ENCODE data around the gene FAM135A. TPM values are rescaled to one million over a fixed set of nuclear protein-coding genes. Genes with fewer than 3 reads are reported as not detected.

The FAM135A gene
- total RNA-seq, 1 donor: 16.3 TPM

DNA sequence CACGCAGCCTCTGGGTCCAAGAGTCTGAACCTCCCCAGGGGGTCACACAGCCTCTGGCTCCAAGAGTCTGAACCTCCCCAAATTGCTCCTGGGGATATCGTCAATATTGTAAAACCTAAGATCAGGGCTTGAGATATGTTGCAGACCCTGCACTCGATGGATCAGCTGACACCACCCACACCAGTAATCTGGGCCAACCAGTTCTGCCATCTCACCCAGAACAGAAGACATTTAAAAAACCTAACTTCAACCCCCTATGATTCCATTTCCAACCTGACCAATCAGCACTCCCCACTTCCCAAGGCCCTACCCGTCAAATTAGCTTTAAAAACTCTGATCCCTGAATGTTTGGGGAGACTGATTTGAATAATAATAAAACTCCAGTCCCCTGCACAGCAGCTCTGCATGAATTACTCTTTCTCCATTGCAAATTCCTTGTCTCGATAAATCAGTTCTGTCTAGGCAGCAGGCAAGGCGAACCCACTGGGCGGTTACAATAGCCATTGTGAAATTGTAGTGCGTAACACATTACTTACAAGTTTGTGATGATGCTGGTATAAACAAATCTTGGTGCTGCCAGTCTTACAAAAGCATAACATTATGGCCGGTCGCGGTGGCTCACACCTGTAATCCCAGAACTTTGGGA lies 32.4 kb upstream of the FAM135A start:
- no peaks in the 10 kb centered on the region for H3K9me3 ChIP-seq (ENCODE audit: low read depth, low read length)
- DNase-seq (ENCODE audit: insufficient read length, low spot score, missing footprints): no peak
- TF ChIP-seq, protein P1, sequence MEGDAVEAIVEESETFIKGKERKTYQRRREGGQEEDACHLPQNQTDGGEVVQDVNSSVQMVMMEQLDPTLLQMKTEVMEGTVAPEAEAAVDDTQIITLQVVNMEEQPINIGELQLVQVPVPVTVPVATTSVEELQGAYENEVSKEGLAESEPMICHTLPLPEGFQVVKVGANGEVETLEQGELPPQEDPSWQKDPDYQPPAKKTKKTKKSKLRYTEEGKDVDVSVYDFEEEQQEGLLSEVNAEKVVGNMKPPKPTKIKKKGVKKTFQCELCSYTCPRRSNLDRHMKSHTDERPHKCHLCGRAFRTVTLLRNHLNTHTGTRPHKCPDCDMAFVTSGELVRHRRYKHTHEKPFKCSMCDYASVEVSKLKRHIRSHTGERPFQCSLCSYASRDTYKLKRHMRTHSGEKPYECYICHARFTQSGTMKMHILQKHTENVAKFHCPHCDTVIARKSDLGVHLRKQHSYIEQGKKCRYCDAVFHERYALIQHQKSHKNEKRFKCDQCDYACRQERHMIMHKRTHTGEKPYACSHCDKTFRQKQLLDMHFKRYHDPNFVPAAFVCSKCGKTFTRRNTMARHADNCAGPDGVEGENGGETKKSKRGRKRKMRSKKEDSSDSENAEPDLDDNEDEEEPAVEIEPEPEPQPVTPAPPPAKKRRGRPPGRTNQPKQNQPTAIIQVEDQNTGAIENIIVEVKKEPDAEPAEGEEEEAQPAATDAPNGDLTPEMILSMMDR (IDR thresholded peaks at IDR 0.05; ENCODE audit: extremely low read depth, low read depth, low read length): no peak

DNA sequence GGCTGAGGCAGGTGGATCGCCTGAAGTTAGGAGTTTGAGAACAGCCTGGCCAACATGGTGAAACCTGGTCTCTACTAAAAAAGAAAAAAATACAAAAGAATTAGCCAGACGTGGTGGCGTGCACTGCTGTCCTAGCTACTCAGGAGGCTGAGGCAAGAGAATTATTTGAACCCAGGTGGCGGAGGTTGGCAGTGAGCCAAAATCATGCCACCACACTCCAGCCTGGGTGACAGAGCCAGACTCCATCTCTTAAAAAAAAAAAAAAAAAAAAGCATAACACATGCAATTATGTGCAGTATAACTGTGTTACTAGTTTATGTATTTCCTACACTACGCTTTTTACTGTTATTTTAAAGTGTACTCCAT lies 31.9 kb upstream of the FAM135A start:
- no peak for DNase-seq (ENCODE audit: insufficient read length, low spot score, missing footprints)
- no peaks in the 10 kb centered on the region for H3K9me3 ChIP-seq (ENCODE audit: low read depth, low read length)
- no peak overlapping the region for H3K27ac ChIP-seq (ENCODE audit: low read depth, low read length)
- H3K4me3 ChIP-seq (ENCODE audit: insufficient read depth, low read length): no peak overlapping the region
- TF ChIP-seq, protein P1 (IDR thresholded peaks at IDR 0.05; ENCODE audit: extremely low read depth, low read depth, low read length): no peak
- H2AFZ ChIP-seq (ENCODE audit: low read length): no peak overlapping the region
- H3K4me2 ChIP-seq (ENCODE audit: insufficient read depth, low read length): no peak overlapping the region
- no peaks in the 10 kb centered on the region for H3K36me3 ChIP-seq (ENCODE audit: insufficient read depth, low read length)
- no peaks in the 10 kb centered on the region for H3K4me1 ChIP-seq (ENCODE audit: insufficient read depth, low read length)
- no peaks in the 10 kb centered on the region for H3K79me2 ChIP-seq (ENCODE audit: insufficient read depth, low read length)
- H4K20me1 ChIP-seq (ENCODE audit: insufficient read depth, low read length): no peaks in the 10 kb centered on the region
- no peaks in the 10 kb centered on the region for H3K27me3 ChIP-seq (ENCODE audit: insufficient read depth, low read length)

More for the DNA sequence above, 32.4 kb upstream of the FAM135A start:
- Histone ChIP-seq H2AFZ (ENCODE audit: low read length) (no peak overlapping the region), H3K4me3 (ENCODE audit: insufficient read depth, low read length) (no peak overlapping the region), H4K20me1 (ENCODE audit: insufficient read depth, low read length) (no peaks in the 10 kb centered on the region), H3K79me2 (ENCODE audit: insufficient read depth, low read length) (no peaks in the 10 kb centered on the region), H3K36me3 (ENCODE audit: insufficient read depth, low read length) (no peaks in the 10 kb centered on the region), H3K27ac (ENCODE audit: low read depth, low read length) (no peak overlapping the region), H3K4me1 (ENCODE audit: insufficient read depth, low read length) (no peaks in the 10 kb centered on the region), H3K4me2 (ENCODE audit: insufficient read depth, low read length) (no peak overlapping the region), H3K27me3 (ENCODE audit: insufficient read depth, low read length) (no peaks in the 10 kb centered on the region)

DNA sequence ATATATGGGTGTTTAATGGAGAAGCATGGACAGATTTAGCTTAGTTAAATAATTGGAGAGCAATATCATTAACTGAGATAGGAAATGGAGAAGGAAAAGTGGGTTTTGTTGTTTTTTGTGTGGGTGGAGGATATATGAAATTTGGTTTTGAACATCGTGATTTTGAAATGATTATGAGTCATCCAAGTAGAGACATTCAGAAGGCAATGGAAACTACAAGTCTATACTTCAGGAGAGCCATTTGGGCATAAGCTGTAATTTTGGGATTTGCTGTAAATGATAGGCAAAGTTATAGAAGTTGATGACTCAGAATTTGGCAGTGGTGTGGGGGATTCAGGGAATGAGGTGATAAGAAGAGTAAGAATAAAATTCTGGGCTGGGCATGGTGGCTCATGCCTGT lies 27.4 kb upstream of the FAM135A start:
- Histone ChIP-seq H3K4me3 (ENCODE audit: insufficient read depth, low read length) (no peak overlapping the region), H3K79me2 (ENCODE audit: insufficient read depth, low read length) (no peaks in the 10 kb centered on the region), H3K4me2 (ENCODE audit: insufficient read depth, low read length) (no peak overlapping the region), H3K4me1 (ENCODE audit: insufficient read depth, low read length) (no peaks in the 10 kb centered on the region), H2AFZ (ENCODE audit: low read length) (no peak overlapping the region), H4K20me1 (ENCODE audit: insufficient read depth, low read length) (no peaks in the 10 kb centered on the region), H3K36me3 (ENCODE audit: insufficient read depth, low read length) (no peaks in the 10 kb centered on the region), H3K27me3 (ENCODE audit: insufficient read depth, low read length) (peaks cover 5% of the 10 kb centered on the region), H3K27ac (ENCODE audit: low read depth, low read length) (no peak overlapping the region), H3K9me3 (ENCODE audit: low read depth, low read length) (no peaks in the 10 kb centered on the region)
- no peak for DNase-seq (ENCODE audit: insufficient read length, low spot score, missing footprints)
- TF ChIP-seq, protein P1 (IDR thresholded peaks at IDR 0.05; ENCODE audit: extremely low read depth, low read depth, low read length): no peak

DNA sequence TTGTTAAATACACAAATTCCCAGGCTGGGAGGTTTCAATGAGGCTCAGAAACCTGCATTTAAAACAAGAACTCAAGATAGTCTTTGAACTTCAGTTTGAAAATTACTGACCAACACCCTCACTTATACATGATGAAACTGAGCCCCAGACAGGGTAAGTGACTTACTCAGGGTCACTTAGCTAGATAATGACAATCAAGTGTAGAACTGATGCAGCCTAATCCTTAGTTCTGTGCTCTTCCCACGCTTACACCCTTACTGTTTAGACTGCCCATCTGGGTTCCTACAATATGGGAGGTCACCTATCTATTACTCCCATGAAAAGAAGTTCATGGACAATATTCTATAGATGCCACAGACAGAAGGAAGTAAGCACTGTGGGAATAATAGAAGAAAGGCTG lies 24.5 kb upstream of the FAM135A start:
- no peaks in the 10 kb centered on the region for H3K4me1 ChIP-seq (ENCODE audit: insufficient read depth, low read length)
- no peak overlapping the region for H2AFZ ChIP-seq (ENCODE audit: low read length)
- peaks cover 5% of the 10 kb centered on the region for H3K27me3 ChIP-seq (ENCODE audit: insufficient read depth, low read length)
- DNase-seq (ENCODE audit: insufficient read length, low spot score, missing footprints): no peak
- no peaks in the 10 kb centered on the region for H4K20me1 ChIP-seq (ENCODE audit: insufficient read depth, low read length)
- H3K36me3 ChIP-seq (ENCODE audit: insufficient read depth, low read length): no peaks in the 10 kb centered on the region
- H3K79me2 ChIP-seq (ENCODE audit: insufficient read depth, low read length): no peaks in the 10 kb centered on the region
- H3K9me3 ChIP-seq (ENCODE audit: low read depth, low read length): no peaks in the 10 kb centered on the region
- no peak overlapping the region for H3K4me3 ChIP-seq (ENCODE audit: insufficient read depth, low read length)
- TF ChIP-seq, protein P1 (IDR thresholded peaks at IDR 0.05; ENCODE audit: extremely low read depth, low read depth, low read length): no peak
- H3K4me2 ChIP-seq (ENCODE audit: insufficient read depth, low read length): no peak overlapping the region
- no peak overlapping the region for H3K27ac ChIP-seq (ENCODE audit: low read depth, low read length)

All from osteoblast (primary cell).